ENCODE results near the gene CASP7. TPM values are rescaled to one million over a fixed set of nuclear protein-coding genes. Genes with fewer than 3 reads are reported as not detected.

The CASP7 gene
- total and polyA plus RNA-seq, 12 donors = 5.6 to 22.3 (median 7.8) TPM

DNA sequence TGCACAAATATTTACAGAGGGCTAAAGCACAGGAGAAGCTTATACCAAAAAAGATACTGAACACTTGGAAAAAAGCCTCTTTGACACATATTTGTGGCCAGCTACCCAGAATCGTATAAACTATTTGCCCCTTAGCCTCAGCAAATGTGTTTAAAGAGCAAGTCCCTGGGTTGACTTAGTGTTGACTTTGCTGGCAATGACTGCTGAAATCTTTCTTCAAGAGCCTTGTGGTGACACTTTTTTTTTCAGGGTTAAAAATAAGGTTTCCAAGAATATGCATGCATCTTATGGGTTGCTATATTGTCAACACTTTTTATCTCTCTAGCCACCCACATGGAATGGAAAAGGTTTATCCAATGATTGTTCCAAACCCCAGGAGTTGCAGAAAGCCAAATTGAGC is 56.9 kb downstream of the CASP7 start:
- WGBS, 2 donors = 39 to 45% methylated on average over 1 of the region's 1 CpG
- intact Hi-C loops (cut with DNase I) = no loop called here
- peaks cover 0 to 12% (median 0%) of the 10 kb centered on the region in 9 donors for H3K36me3 ChIP-seq
- no peaks in the 10 kb centered on the region for H3K9me3 ChIP-seq
- DNase-seq = no peak
- H3K4me1 ChIP-seq = no peaks in the 10 kb centered on the region
- H3K4me3 ChIP-seq = no peak overlapping the region
- H3K27me3 ChIP-seq = peaks cover 0 to 12% (median 4%) of the 10 kb centered on the region in 7 donors
- no peak overlapping the region for H3K27ac ChIP-seq
- TF ChIP-seq, protein P1, sequence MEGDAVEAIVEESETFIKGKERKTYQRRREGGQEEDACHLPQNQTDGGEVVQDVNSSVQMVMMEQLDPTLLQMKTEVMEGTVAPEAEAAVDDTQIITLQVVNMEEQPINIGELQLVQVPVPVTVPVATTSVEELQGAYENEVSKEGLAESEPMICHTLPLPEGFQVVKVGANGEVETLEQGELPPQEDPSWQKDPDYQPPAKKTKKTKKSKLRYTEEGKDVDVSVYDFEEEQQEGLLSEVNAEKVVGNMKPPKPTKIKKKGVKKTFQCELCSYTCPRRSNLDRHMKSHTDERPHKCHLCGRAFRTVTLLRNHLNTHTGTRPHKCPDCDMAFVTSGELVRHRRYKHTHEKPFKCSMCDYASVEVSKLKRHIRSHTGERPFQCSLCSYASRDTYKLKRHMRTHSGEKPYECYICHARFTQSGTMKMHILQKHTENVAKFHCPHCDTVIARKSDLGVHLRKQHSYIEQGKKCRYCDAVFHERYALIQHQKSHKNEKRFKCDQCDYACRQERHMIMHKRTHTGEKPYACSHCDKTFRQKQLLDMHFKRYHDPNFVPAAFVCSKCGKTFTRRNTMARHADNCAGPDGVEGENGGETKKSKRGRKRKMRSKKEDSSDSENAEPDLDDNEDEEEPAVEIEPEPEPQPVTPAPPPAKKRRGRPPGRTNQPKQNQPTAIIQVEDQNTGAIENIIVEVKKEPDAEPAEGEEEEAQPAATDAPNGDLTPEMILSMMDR (IDR thresholded peaks at IDR 0.05) = no peak
- no peak for ATAC-seq

DNA sequence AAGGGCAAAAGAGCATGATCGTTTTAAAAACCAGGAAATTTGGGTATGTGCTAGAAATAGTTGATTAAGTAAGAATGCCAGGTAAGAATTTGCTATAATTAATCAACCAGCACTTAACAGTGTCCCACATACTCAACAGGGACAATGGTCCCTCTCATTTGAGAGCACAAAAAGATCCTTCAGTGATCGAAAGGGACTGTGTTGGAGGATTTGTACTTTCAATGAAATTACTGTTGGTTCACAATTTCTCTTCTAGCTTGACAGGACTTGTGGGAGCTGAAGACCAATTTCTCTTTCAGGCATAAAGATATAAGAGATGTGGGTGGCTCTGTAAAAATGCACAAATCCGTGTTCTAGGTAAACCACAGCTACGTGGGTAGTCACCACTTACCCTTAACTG is 59.3 kb downstream of the CASP7 start:
- Histone ChIP-seq H3K36me3 (no peaks in the 10 kb centered on the region), H3K27me3 (peaks cover 0 to 27% (median 4%) of the 10 kb centered on the region in 7 donors), H3K4me3 (no peak overlapping the region), H3K4me1 (no peaks in the 10 kb centered on the region), H3K27ac (no peak overlapping the region), H3K9me3 (no peaks in the 10 kb centered on the region)
- ATAC-seq = no peak
- WGBS, 2 donors = 79 to 83% methylated on average over 4 of the region's 4 CpGs
- TF ChIP-seq, protein P1 (IDR thresholded peaks at IDR 0.05) = no peak
- intact Hi-C loops (cut with DNase I) = no loop called here
- no peak for DNase-seq

DNA sequence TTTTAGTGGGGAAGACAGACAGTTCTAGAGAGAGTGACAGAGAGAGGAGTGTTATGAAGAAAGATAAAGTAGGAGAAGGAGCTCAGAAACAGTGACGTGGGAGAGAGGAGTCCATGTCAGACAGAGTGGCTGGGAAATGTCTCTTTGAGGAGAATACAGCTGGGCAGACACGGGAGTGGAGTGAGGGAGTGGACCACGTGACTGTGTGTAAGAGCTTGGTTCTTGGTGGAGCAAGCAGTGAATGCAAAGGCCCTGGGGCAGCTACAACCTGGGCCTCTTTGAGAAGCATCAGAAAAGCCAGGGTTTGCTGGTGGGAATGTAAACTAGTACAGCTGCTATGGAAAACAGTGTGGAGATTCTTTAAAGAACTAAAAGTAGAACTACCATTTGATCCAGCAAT is 59.9 kb downstream of the CASP7 start:
- TF ChIP-seq, protein P1 (IDR thresholded peaks at IDR 0.05) = no peak
- intact Hi-C loops (cut with DNase I) = no loop called here
- 56 to 60% methylated on average over 3 of the region's 3 CpGs for WGBS, 2 donors

DNA sequence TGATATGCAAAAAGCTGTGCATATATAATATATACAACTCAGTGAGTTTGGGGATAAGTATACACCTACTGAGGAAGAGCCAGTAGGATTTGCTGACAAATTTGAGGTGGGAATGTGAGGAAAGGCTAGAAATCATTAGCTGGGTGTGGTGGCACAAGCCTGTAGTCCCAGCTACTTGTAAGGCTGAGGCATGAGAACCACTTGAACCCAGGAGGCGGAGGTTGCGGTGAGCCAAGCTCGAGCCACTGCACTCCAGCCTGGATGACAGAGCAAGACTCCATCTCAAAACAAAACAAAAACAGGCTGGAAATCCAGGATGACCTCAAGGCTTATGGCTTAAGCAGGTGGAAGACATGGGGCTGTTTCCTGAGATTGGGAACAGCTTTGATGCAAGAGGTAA is 61.1 kb downstream of the CASP7 start:
- ATAC-seq (no peak), DNase-seq (no peak)
- 92 to 93% methylated on average over 3 of the region's 3 CpGs for WGBS, 2 donors
- H3K9me3 ChIP-seq = no peaks in the 10 kb centered on the region
- peaks cover 0 to 27% (median 8%) of the 10 kb centered on the region in 7 donors for H3K27me3 ChIP-seq
- no peak overlapping the region for H3K27ac ChIP-seq
- H3K36me3 ChIP-seq = no peaks in the 10 kb centered on the region
- H3K4me3 ChIP-seq = no peak overlapping the region
- H3K4me1 ChIP-seq = no peaks in the 10 kb centered on the region
- intact Hi-C loops (cut with DNase I) = no loop called here
- TF ChIP-seq, protein P1 (IDR thresholded peaks at IDR 0.05) = no peak

More for the DNA sequence above, 59.9 kb downstream of the CASP7 start:
- DNase-seq (no peak), ATAC-seq (no peak)
- Histone ChIP-seq H3K36me3 (no peaks in the 10 kb centered on the region), H3K27me3 (peaks cover 0 to 27% (median 6%) of the 10 kb centered on the region in 7 donors), H3K27ac (no peak overlapping the region), H3K4me1 (no peaks in the 10 kb centered on the region), H3K4me3 (no peak overlapping the region), H3K9me3 (no peaks in the 10 kb centered on the region)

Data from heart right ventricle (tissue), 16 donors.